K562 (cell line): ENCODE results near the gene CEP43. TPM values are rescaled to one million over a fixed set of nuclear protein-coding genes. Genes with fewer than 3 reads are reported as not detected.

Experiments used
- ATAC-seq: fragments of 200-7000 bp; cut with Tn5 transposase; 3 replicates; pipeline ENCODE4 v1.9.1; 2020; ENCODE audit warnings: moderate library complexity
- BruUV-seq: library from RNA; stranded (reverse); fragments of 400-500 nt; replicated peaks from 2 replicates; lab custom pipeline; 2021; lab: Mats Ljungman, UMichigan
- CTCF ChIA-PET: fragments of 300-600 bp; formaldehyde crosslinking; extraction: SDS; loops from one replicate; lab custom pipeline; 2021; ENCODE audit warnings: low intra/inter-chr PET ratio; lab: Yijun Ruan, JAX
- POLR2A ChIA-PET: fragments of 300-600, 350-650 bp; sonication (Branson Sonifier 250); formaldehyde crosslinking; extraction: SDS; loops from one replicate; lab custom pipeline; 2021; ENCODE audit warnings: antibody characterized with exemption, inconsistent platforms; lab: Yijun Ruan, JAX
- DNase-seq, 4 experiments: peaks; one replicate each; pipeline versions ENCODE4 v3.0.0 to v3.0.0-alpha.2; 2011 to 2018; ENCODE audit warnings: low spot score in 3 of 4, mixed read lengths in 3 of 4; ENCODE audit errors: extremely low read depth in 1 of 4
- FAIRE-seq: peaks from 2 replicates; lab custom pipeline; 2011; peaks lifted over from hg19 to GRCh38; lab: Jason Lieb, UNC
- H2AFZ ChIP-seq: 2 replicates; pipeline ENCODE4 v1.6.0; 2011; ENCODE audit warnings: low read depth, low read length, control low read depth, inconsistent platforms
- H3K27ac ChIP-seq: fragments of 200-600 bp; 3 replicates; pipeline ENCODE4 v1.8.0; 2011; ENCODE audit warnings: low read depth, mild to moderate bottlenecking, control low read depth, inconsistent platforms, low read length, moderate library complexity, mixed read lengths; ENCODE audit errors: extremely low read depth
- H3K27me3 ChIP-seq, 2 experiments: fragments of 300-600 bp in 1 of 2; 2 replicates in 1 of 2; 3 replicates in 1 of 2; pipeline versions ENCODE4 v1.6.0 to v1.8.0; 2011; ENCODE audit warnings: inconsistent platforms in 2 of 2, low read length in 2 of 2, mild to moderate bottlenecking in 1 of 2, mixed read lengths in 1 of 2, moderate library complexity in 1 of 2; ENCODE audit not compliant: control insufficient read depth in 2 of 2, insufficient read depth in 2 of 2
- H3K36me3 ChIP-seq: fragments of 300-600 bp; 3 replicates; pipeline ENCODE4 v1.8.0; 2011; ENCODE audit warnings: mild to moderate bottlenecking, low read length, inconsistent platforms; ENCODE audit not compliant: control insufficient read depth, insufficient read depth
- H3K4me1 ChIP-seq, 2 experiments: fragments of 200-600 bp in 1 of 2; replicated peaks in 1 of 2; 2 replicates in 1 of 2; 3 replicates in 1 of 2; pipeline versions ENCODE4 v1.5.1 to v1.8.0; 2011; ENCODE audit warnings: inconsistent platforms in 2 of 2, low read length in 2 of 2, mild to moderate bottlenecking in 1 of 2, mixed read lengths in 1 of 2, moderate library complexity in 1 of 2; ENCODE audit not compliant: control insufficient read depth in 2 of 2, insufficient read depth in 2 of 2
- H3K4me2 ChIP-seq: 2 replicates; pipeline ENCODE4 v1.6.1; 2011; ENCODE audit warnings: low read length, control low read depth, inconsistent platforms, mixed read lengths; ENCODE audit not compliant: insufficient read depth
- H3K4me3 ChIP-seq: fragments of 200-600 bp; sonication (generic), shearing (Covaris generic); 2 replicates; pipeline ENCODE4 v1.5.1; 2016; ENCODE audit warnings: control low read depth, inconsistent platforms
- H3K79me2 ChIP-seq: fragments of 200-600 bp; 3 replicates; pipeline ENCODE4 v1.8.0; 2011; ENCODE audit warnings: low read length, inconsistent platforms; ENCODE audit not compliant: control insufficient read depth, insufficient read depth
- H3K9ac ChIP-seq, 2 experiments: 2 replicates each; pipeline versions ENCODE4 v1.6.0 to v1.6.1; 2011; ENCODE audit warnings: low read depth in 2 of 2, low read length in 2 of 2, control low read depth in 1 of 2, inconsistent platforms in 1 of 2, mild to moderate bottlenecking in 1 of 2, mixed read lengths in 1 of 2; ENCODE audit not compliant: insufficient read depth in 1 of 2
- H3K9me1 ChIP-seq: one replicate; pipeline ENCODE4 v1.6.0; 2011; ENCODE audit warnings: inconsistent platforms, mild to moderate bottlenecking, low read length, moderate library complexity; ENCODE audit not compliant: control insufficient read depth, insufficient read depth
- H3K9me3 ChIP-seq: replicated peaks from 2 replicates; pipeline ENCODE4 v1.5.1; 2011; ENCODE audit warnings: low read depth, low read length, inconsistent platforms; ENCODE audit not compliant: control insufficient read depth, insufficient read depth
- H4K20me1 ChIP-seq: replicated peaks from 2 replicates; pipeline ENCODE4 v1.6.1; 2011; ENCODE audit warnings: low read length, inconsistent platforms, mixed read lengths; ENCODE audit not compliant: control insufficient read depth, insufficient read depth
- E2F1 ChIP-seq: sonication (generic); formaldehyde crosslinking; IDR thresholded peaks from 2 replicates; pipeline ENCODE4 v1.8.1; 2023; ENCODE audit warnings: mild to moderate bottlenecking, missing genetic modification reagents, moderate library complexity
- JUN ChIP-seq, 2 experiments: sonication (generic) in 1 of 2; formaldehyde crosslinking in 1 of 2; IDR thresholded peaks; 2 replicates each; pipeline versions ENCODE4 v1.6.1 to v1.8.0; 2012 to 2022; ENCODE audit warnings: borderline replicate concordance in 2 of 2, mild to moderate bottlenecking in 2 of 2, improper control_type of control experiment in 1 of 2, low read depth in 1 of 2, low read length in 1 of 2, missing genetic modification reagents in 1 of 2
- NFIX ChIP-seq: fragments of 250-450 bp; sonication (Bioruptor Pico); IDR thresholded peaks from 2 replicates; pipeline ENCODE4 v1.4.0; 2020; ENCODE audit warnings: low read depth, mild to moderate bottlenecking, moderate library complexity
- RFX1 ChIP-seq: fragments of 450-650 bp; IDR thresholded peaks from 2 replicates; pipeline ENCODE4 v1.6.1; 2016; ENCODE audit warnings: mild to moderate bottlenecking, moderate library complexity
- ZNF277 ChIP-seq: fragments of 250-450 bp; sonication (Bioruptor Pico); IDR thresholded peaks from 2 replicates; pipeline ENCODE4 v1.8.0; 2022; ENCODE audit warnings: inconsistent platforms, mild to moderate bottlenecking, moderate library complexity, borderline replicate concordance
- ZNF449 ChIP-seq: fragments of 250-450 bp; sonication (Bioruptor Pico); IDR thresholded peaks from 2 replicates; pipeline ENCODE4 v1.8.0; 2022; ENCODE audit warnings: moderate library complexity, mild to moderate bottlenecking, inconsistent platforms
- WGBS: fragments of 100-300 bp; shearing (Covaris generic); methylation state at CpG from one replicate; pipeline ENCODE4 v1.1.6; 2016; ENCODE audit warnings: low coverage, mixed read lengths; ENCODE audit not compliant: insufficient coverage; ENCODE audit errors: missing lambda C conversion rate; 5-methylcytosine and 5-hydroxymethylcytosine counted together
- in situ Hi-C: fragments of 300-500 bp; cut with MboI; formaldehyde crosslinking; loops from 4 replicates; pipeline ENCODE4 v1.15.0; 2018; ENCODE audit warnings: inconsistent platforms, mixed read lengths
- intact Hi-C: fragments of 100-400 bp; cut with micrococcal nuclease; formaldehyde crosslinking; loops from 2 replicates; pipeline ENCODE4 v1.14.2; 2022
- polyA plus RNA-seq, 8 experiments: library from polyadenylated mRNA; depleted of rRNA in 4 of 8; stranded (reverse) in 5 of 8; unstranded in 3 of 8; fragments of >200 nt; fragmentation: Nextera tagmentation in 2 of 8; fragmentation: Illumina TruSeq in 1 of 8; extraction: Ambion mirVana in 2 of 8; extraction: Trizol in 1 of 8; gene quantifications; 2 replicates each; pipeline versions ENCODE4 v1.2.1 to v1.2.3, GENCODE V29; 2011 to 2014; ENCODE audit warnings: inconsistent platforms in 1 of 8, missing spikeins in 1 of 8
- total RNA-seq, 7 experiments: library from RNA; depleted of rRNA in 6 of 7; stranded (reverse); fragments of >200 nt in 6 of 7; fragmentation: Illumina TruSeq in 2 of 7; extraction: Trizol in 2 of 7; gene quantifications; 2 replicates each; pipeline versions ENCODE4 v1.2.1 to v1.2.3, GENCODE V29; 2011 to 2021; ENCODE audit warnings: low replicate concordance in 1 of 7

CEP43 gene
- total and polyA plus RNA-seq, 9 of the 15 experiments (the other 6 are each of a cell fraction or from before 2014, with no cell fraction given): 15.2 to 55.7 (median 47.4) TPM

- FAIRE-seq (no peak), ATAC-seq (no peak), DNase-seq (no peak)
- TF ChIP-seq JUN (IDR thresholded peaks at IDR 0.05; ENCODE audit: borderline replicate concordance, low read depth, low read length): no peak
- no peak for TF ChIP-seq JUN (CRISPR knock-in tag; IDR thresholded peaks at IDR 0.05; ENCODE audit: borderline replicate concordance)
- TF ChIP-seq RFX1: peak; percentile 25; the same call in 1 of the 2 replicates
- CTCF ChIA-PET: no interaction called here
- Histone ChIP-seq H3K4me1 (no peaks in the 10 kb centered on the region), H2AFZ (no peak overlapping the region), H3K79me2 (no peaks in the 10 kb centered on the region; the same call in 2 of the 3 replicates), H3K9me3 (no peaks in the 10 kb centered on the region), H3K4me2 (no peak overlapping the region), H3K9me1 (no peaks in the 10 kb centered on the region), H4K20me1 (no peaks in the 10 kb centered on the region), H3K27ac (no peak overlapping the region), H3K36me3 (peaks cover 74% of the 10 kb centered on the region), H3K27me3 (no peaks in the 10 kb centered on the region), H3K9ac (no peak overlapping the region), H3K4me3 (no peak overlapping the region)
- intact Hi-C loops: no loop called here
- 81% methylated on average over 1 of the region's 1 CpG for WGBS
- POLR2A ChIA-PET: interaction anchor here (2.4 kb wide), 1 partner anchor 11 kb away, joined by 10 read pairs; no protein-coding TSS in a partner anchor
- in situ Hi-C loops: no loop called here
- BruUV-seq: no TSS peak
Observed at GRCh38 chr6:167013067-167013466, 13.9 kb downstream of the CEP43 start.

- Histone ChIP-seq H3K9me3 (no peaks in the 10 kb centered on the region), H3K9me1 (no peaks in the 10 kb centered on the region), H3K27me3 (no peaks in the 10 kb centered on the region), H3K79me2 (no peaks in the 10 kb centered on the region; the same call in 2 of the 3 replicates), H2AFZ (no peak overlapping the region), H3K27ac (no peak overlapping the region), H3K36me3 (peaks cover 75% of the 10 kb centered on the region), H3K9ac (no peak overlapping the region), H3K4me2 (no peak overlapping the region), H3K4me3 (no peak overlapping the region), H3K4me1 (no peaks in the 10 kb centered on the region), H4K20me1 (no peaks in the 10 kb centered on the region)
- 0 out of 2 replicates have a peak, but pooled peaks have one; percentile 31 for TF ChIP-seq ZNF449
- TF ChIP-seq NFIX (CRISPR knock-in tag): peak; percentile 54
- TF ChIP-seq E2F1 (CRISPR knock-in tag): no peak
- peak; percentile 85; the same call in 1 of the 2 replicates for TF ChIP-seq ZNF277 (CRISPR knock-in tag)
- ATAC-seq (no peak), DNase-seq (no peak), FAIRE-seq (no peak)
- CTCF ChIA-PET: no interaction called here
- intact Hi-C loops: no loop called here
- POLR2A ChIA-PET: no interaction called here
- BruUV-seq: no TSS peak
- WGBS: 98% methylated on average over 4 of the region's 4 CpGs
- in situ Hi-C loops: no loop called here
Observed at GRCh38 chr6:167013946-167014345, 14.7 kb downstream of the CEP43 start.
